Measurements from ENCODE around the gene WDR89.
"Not testable (repeated sequence)": the region's sequence is repeated elsewhere in the genome, so short reads cannot be mapped to it uniquely, and the experiment has no call there.

Gene WDR89

GRCh38 chr14:63652406-63652805, 10.7 kb upstream of the WDR89 start:
- DNase-seq = no peak

GRCh38 chr14:63650256-63650952, 8.7 kb upstream of the WDR89 start:
- DNase-seq = no peak

GRCh38 chr14:63647696-63648410, 6.2 kb upstream of the WDR89 start:
- no peak for DNase-seq

GRCh38 chr14:63644741-63645140, 3.1 kb upstream of the WDR89 start:
- no peak for DNase-seq

- DNase-seq = no peak
Observed at GRCh38 chr14:63642656-63643382, 1.1 kb upstream of the WDR89 start.

- DNase-seq = peak; percentile 98
Observed at GRCh38 chr14:63642229-63642611, 549 bp upstream of the WDR89 start.

- no peak for DNase-seq
Observed at GRCh38 chr14:63638493-63638892, 3.2 kb downstream of the WDR89 start.

GRCh38 chr14:63636094-63636635, 5.5 kb downstream of the WDR89 start:
- not testable (repeated sequence) for DNase-seq

GRCh38 chr14:63633801-63634200, 7.9 kb downstream of the WDR89 start:
- DNase-seq = no peak

GRCh38 chr14:63632932-63633514, 8.6 kb downstream of the WDR89 start:
- no peak for DNase-seq

GRCh38 chr14:63624701-63625100, 17.0 kb downstream of the WDR89 start:
- DNase-seq = no peak

- DNase-seq = no peak
Observed at GRCh38 chr14:63624203-63624602, 17.5 kb downstream of the WDR89 start.

GRCh38 chr14:63621975-63622374, 19.7 kb downstream of the WDR89 start:
- not testable (repeated sequence) for DNase-seq

GRCh38 chr14:63616015-63616414, 25.7 kb downstream of the WDR89 start:
- DNase-seq = no peak

GRCh38 chr14:63614679-63615363, 26.9 kb downstream of the WDR89 start:
- DNase-seq = no peak

GRCh38 chr14:63611078-63611477, 30.6 kb downstream of the WDR89 start:
- no peak for DNase-seq

- no peak for DNase-seq
Observed at GRCh38 chr14:63605041-63605532, 36.6 kb downstream of the WDR89 start.

GRCh38 chr14:63604626-63605025, 37.0 kb downstream of the WDR89 start:
- DNase-seq = no peak

GRCh38 chr14:63603749-63604277, 37.9 kb downstream of the WDR89 start:
- no peak for DNase-seq

- no peak for DNase-seq
Observed at GRCh38 chr14:63598807-63599206, 42.9 kb downstream of the WDR89 start.

- DNase-seq = no peak
Observed at GRCh38 chr14:63596998-63597658, 44.5 kb downstream of the WDR89 start.
